OCI-LY1 (cell line): ENCODE data around the gene MCEMP1.

Experiments
- EZH2 ChIP-seq: fragments of 200-600 bp; sonication (generic), shearing (Covaris generic); IDR thresholded peaks from 2 replicates; pipeline ENCODE4 v1.8.0; 2017; ENCODE audit warnings: borderline replicate concordance, mixed run types, mild to moderate bottlenecking, antibody characterized with exemption, low read length, moderate library complexity, mixed read lengths
- TF ChIP-seq, protein P1 (sequence below): fragments of 200-600 bp; sonication (generic), shearing (Covaris generic); IDR thresholded peaks from 2 replicates; pipeline ENCODE4 v1.5.1; 2017; ENCODE audit warnings: mild to moderate bottlenecking, antibody characterized with exemption, low read length, moderate library complexity, mixed read lengths

DNA sequence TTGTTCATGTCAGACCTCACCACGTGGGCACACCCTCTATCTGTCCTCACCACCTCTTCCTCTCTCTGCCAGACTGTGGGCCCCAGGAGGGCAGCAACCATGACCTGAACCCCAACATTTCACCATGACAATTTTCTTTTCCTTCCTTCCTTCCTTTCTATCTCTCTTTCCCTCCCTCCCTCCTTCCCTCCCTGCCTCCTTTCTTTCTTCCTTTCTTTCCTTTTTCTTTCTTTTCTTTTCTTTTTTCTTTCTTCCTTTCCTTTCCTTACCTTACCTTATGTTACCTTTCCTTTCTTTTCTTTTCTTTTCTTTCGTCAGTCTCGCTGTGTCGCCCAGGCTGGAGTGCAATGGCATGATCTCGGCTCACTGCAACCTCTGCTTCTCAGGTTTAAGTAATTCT is 33.7 kb downstream of the MCEMP1 start:
- TF ChIP-seq, protein P1, sequence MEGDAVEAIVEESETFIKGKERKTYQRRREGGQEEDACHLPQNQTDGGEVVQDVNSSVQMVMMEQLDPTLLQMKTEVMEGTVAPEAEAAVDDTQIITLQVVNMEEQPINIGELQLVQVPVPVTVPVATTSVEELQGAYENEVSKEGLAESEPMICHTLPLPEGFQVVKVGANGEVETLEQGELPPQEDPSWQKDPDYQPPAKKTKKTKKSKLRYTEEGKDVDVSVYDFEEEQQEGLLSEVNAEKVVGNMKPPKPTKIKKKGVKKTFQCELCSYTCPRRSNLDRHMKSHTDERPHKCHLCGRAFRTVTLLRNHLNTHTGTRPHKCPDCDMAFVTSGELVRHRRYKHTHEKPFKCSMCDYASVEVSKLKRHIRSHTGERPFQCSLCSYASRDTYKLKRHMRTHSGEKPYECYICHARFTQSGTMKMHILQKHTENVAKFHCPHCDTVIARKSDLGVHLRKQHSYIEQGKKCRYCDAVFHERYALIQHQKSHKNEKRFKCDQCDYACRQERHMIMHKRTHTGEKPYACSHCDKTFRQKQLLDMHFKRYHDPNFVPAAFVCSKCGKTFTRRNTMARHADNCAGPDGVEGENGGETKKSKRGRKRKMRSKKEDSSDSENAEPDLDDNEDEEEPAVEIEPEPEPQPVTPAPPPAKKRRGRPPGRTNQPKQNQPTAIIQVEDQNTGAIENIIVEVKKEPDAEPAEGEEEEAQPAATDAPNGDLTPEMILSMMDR: no peak
- no peak for TF ChIP-seq EZH2
